ENCODE results near the gene PPM1M.

Gene PPM1M, protein sequence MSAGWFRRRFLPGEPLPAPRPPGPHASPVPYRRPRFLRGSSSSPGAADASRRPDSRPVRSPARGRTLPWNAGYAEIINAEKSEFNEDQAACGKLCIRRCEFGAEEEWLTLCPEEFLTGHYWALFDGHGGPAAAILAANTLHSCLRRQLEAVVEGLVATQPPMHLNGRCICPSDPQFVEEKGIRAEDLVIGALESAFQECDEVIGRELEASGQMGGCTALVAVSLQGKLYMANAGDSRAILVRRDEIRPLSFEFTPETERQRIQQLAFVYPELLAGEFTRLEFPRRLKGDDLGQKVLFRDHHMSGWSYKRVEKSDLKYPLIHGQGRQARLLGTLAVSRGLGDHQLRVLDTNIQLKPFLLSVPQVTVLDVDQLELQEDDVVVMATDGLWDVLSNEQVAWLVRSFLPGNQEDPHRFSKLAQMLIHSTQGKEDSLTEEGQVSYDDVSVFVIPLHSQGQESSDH

GRCh38 chr3:52245322-52246263 lies at the start of gene PPM1M:
Gene PPM1M (plus strand): TSS chr3:52245759. CDS start chr3:52245825, 66 bp downstream.
- DNase-seq: peak; percentile 32 to 60

GRCh38 chr3:52195823-52196331 lies 49.7 kb upstream of the PPM1M start:
- peak; percentile 90 to 91 for DNase-seq

DNA sequence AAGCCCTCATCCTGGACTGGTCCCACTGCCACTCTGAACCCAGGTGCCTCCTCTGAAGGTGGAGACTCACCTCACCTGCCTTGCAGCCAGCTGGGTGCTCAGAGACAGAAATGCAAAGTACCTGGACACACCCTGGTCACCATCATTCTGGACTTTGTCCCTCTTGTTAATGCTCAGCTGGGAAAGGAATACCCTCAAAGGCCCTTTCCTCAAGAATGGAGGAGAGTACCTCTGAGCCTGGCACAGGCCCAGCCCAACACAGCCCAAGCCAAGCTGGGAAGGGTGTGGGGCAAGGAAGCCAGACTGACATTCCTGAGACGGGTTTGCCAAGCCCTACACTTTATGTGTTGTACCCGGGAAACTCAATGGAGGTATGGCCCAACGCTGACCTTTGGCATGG lies 48.6 kb upstream of the PPM1M start:
- DNase-seq: no peak

DNA sequence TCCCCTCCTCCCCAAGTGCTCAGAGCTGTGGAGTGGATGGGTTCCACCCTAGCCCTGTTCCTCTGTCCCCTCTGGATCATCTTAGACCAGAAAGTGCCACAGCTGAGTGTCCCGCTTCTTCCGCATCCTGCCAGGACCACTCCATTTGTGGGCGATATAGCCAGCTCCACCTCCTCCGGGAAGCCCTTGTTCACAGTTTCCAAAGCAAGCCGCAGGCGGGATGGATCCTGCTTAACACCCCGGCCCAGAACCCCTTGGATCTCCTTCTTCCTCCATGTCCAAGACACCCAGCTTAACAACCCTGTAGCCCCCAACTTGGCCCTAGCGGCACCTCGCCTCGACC lies 48.1 kb upstream of the PPM1M start:
- DNase-seq: no peak

- peak; percentile 89 to 92 for DNase-seq
Measured at GRCh38 chr3:52197842-52198625, 47.5 kb upstream of the PPM1M start, which contains the start of gene ALAS1. Gene ALAS1 (plus strand): TSS chr3:52198160. CDS start chr3:52199242, 1,082 bp downstream.

DNA sequence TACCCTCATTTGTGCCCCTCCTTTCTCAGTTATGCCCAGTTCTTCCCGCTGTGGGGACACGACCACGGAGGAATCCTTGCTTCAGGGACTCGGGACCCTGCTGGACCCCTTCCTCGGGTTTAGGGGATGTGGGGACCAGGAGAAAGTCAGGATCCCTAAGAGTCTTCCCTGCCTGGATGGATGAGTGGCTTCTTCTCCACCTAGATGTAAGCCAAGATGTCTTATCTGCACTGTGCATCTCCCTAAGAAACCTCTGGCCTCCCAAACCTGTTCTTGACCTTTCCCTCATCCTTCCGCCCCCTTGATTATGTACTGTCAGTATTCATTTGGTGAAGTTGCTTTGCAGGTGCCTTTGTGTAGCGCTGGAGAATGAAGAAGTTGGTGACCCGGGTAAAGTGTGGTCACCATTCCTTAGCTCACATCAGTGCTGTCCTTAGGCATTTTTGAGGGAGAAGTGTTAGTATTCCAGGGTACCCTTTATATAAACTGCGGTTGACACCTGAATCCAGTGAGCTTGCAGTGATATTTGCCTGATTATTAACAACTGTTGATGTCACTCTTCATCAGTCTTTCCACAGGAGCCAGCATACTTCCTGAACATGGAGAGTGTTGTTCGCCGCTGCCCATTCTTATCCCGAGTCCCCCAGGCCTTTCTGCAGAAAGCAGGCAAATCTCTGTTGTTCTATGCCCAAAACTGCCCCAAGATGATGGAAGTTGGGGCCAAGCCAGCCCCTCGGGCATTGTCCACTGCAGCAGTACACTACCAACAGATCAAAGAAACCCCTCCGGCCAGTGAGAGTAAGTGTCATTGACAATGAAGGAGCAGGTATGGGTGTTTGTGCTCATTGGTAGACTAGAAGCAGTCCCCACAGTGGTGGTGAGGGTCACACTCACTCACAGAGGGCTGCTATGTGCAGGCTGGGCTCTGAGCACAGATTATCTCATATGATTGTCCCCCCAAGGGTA lies 46.6 kb upstream of the PPM1M start:
- peak in 1 of 2 experiments; percentile 21 for DNase-seq

DNA sequence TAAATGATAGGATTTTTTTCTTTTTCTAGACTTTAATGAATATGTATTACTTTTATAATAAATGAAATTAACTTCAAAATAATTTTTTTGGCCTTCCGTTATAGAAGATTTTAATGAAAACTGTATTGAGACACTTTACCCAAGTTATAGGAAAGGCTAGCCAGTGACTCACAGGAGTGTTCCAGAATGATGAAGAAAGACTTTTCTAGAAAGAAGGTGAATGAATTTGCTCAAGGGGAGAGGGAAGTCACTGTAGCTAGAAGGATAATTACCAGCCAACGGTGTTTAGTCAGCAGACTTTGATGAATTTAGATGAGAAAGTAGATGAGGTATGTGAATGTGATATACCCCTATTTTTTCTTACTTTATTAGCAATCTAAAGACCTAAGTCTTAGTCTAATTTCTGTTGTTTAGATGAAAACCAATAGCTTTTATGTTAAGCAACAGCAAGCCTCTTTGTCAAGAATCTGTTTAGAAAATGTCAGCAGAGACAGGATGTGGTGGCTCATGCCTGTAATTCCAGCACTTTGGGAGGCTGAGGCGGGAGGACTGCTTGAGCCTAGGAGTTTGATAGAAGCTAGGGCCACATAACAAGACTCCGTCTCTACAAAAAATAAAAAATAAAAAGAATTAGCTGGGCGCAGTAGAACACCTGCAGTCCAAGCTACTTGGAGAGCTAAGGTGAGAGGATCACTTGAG lies 44.4 kb upstream of the PPM1M start:
- DNase-seq: peak; percentile 61 to 68

DNA sequence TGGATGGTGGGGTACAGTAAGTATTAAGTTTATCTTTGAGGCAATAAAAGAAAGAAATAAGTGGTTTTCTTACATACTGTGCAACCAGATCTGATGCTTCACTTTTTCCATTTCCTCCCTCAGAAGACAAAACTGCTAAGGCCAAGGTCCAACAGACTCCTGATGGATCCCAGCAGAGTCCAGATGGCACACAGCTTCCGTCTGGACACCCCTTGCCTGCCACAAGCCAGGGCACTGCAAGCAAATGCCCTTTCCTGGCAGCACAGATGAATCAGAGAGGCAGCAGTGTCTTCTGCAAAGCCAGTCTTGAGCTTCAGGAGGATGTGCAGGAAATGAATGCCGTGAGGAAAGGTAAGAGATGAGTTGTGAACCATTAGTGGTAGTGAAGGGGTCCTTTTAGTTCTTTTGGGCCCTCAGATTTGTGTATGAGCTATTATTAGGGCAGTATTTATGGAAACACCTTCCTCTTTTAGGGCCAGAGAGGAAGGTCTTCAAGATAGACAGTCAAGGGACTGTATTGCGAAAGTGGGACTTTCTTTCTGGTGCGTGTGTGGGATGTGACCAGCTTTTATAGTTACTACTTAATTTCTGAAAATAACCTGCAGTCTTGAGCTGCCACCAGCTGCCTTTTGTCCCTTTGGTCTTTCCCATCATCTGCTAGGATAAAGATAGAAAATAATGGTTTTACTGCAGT lies 43.0 kb upstream of the PPM1M start:
- DNase-seq: peak; percentile 89 to 92

GRCh38 chr3:52203701-52204100 lies 41.9 kb upstream of the PPM1M start:
- no peak for DNase-seq

DNA sequence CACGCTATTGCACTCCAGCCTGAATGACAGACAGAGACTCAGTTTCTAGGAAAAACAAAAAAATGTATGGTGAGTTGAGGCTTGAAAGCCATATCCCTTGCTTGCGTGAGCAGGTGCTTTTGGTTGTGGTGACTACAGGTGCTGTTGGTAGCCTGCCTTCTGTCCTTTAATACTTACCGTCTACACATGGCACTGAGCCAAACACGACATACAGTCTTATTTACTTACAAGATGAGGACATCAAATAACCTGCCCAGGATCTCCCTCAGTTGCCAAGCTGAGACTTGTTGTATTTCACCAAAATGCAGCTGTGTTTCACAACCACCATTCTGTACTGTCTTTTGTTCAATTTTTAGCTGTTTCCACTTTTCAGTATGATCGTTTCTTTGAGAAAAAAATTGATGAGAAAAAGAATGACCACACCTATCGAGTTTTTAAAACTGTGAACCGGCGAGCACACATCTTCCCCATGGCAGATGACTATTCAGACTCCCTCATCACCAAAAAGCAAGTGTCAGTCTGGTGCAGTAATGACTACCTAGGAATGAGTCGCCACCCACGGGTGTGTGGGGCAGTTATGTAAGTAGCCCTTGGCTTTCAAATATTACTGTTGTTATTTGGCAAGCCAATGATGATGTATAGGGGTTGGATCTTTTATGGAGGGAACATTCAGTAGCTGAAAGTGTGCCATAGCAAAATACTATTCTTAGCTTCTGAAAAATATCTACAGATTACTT lies 41.1 kb upstream of the PPM1M start:
- DNase-seq: peak; percentile 48 to 49

GRCh38 chr3:52205727-52206372 lies 39.7 kb upstream of the PPM1M start:
- no peak for DNase-seq

DNA sequence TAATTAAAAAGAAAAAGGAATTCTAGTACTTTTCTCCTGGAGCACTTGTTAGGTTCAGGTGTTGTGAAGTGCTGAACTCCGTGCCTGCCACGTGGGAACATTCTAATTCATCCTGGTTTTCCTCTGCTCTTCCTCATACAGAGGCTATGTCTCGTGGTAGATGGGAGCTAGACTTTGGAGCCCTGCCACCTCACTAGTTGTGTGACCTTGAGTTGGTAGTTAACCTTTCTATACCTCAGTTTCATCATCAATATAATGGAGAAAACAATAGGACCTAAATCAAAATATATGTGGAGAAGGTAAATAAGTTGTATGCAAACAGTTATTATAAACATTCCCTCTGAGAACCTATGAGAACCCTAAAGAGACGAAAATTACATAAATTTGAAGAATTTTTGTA lies 37.0 kb upstream of the PPM1M start:
- no peak for DNase-seq

- no peak for DNase-seq
Measured at GRCh38 chr3:52210037-52210436, 35.5 kb upstream of the PPM1M start.

- peak; percentile 95 to 96 for DNase-seq
Measured at GRCh38 chr3:52210550-52211046, 35.0 kb upstream of the PPM1M start.

DNA sequence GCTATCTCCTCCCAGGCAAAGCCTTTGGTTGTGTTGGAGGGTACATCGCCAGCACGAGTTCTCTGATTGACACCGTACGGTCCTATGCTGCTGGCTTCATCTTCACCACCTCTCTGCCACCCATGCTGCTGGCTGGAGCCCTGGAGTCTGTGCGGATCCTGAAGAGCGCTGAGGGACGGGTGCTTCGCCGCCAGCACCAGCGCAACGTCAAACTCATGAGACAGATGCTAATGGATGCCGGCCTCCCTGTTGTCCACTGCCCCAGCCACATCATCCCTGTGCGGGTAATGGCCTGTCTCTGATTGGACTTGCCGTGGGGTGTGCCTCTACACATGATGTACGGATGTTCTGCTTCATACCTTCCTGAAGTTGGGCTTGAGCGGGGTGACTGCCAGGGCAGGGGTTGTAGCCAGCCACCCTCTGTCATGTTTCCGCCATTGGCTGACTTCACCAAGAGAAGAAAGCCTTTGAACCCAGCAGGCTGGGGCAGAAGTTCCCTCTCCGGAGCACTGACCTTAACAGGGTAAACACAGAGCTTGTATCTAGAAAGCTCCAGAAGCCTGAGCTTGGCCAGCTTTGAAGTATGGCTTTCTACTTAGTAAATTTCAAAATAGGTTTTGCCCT lies 34.2 kb upstream of the PPM1M start:
- DNase-seq: no peak

- no peak for DNase-seq
Measured at GRCh38 chr3:52213005-52213404, 32.6 kb upstream of the PPM1M start.

GRCh38 chr3:52213901-52214300 lies 31.7 kb upstream of the PPM1M start:
- no peak for DNase-seq

DNA sequence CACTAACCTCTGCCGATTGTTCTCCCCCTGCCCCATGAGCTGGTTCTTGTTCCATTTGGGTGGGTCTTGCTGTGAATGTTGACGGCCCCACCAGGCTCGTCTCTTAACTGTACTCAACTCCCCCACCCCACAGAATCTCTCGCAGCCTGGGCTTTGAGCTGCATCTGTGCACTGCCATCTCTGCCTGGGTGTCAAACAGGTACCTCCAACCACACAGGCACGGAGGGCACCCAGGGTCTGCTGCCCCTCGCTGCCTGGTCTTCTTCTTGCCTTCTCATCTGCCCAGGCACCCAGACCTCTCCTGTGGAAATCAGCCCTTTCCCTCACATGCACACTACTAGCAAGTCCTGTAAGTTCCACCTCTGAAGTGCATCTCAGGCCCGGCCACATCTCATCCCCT lies 30.2 kb upstream of the PPM1M start:
- no peak for DNase-seq

Data from AML-193 (cell line).